WTC11 (cell line): Measurements from ENCODE around the gene CDK5RAP2. TPM values are rescaled to one million over a fixed set of nuclear protein-coding genes. Genes with fewer than 3 reads are reported as not detected.

Experiments
- ATAC-seq: fragments of 200-7000 bp; cut with Tn5 transposase; 2 replicates; pipeline ENCODE4 v1.10.0; 2021; ENCODE audit warnings: mild to moderate bottlenecking, moderate library complexity
- CTCF ChIA-PET: fragments of 300-600 bp; sonication (Branson Sonifier 250); formaldehyde crosslinking; loops from one replicate; lab custom pipeline; 2021; ENCODE audit warnings: antibody characterized with exemption; lab: Charles Lee
- POLR2A ChIA-PET: fragments of 350-600 bp; sonication (Branson Sonifier 250); formaldehyde crosslinking; loops from one replicate; lab custom pipeline; 2021; ENCODE audit warnings: antibody characterized with exemption; lab: Charles Lee
- DNase-seq: peaks from one replicate; pipeline ENCODE4 v3.0.0; 2021; ENCODE audit warnings: low spot score
- H3K27ac Mint-ChIP-seq: 2 replicates; pipeline ENCODE4 v1.8.0; 2021; ENCODE audit warnings: mixed read lengths
- H3K27me3 Mint-ChIP-seq: 2 replicates; pipeline ENCODE4 v1.8.0; 2021; ENCODE audit warnings: low read depth, mild to moderate bottlenecking, moderate library complexity, mixed read lengths
- H3K36me3 Mint-ChIP-seq: 2 replicates; pipeline ENCODE4 v1.8.0; 2021; ENCODE audit warnings: mixed read lengths
- H3K4me1 Mint-ChIP-seq: 2 replicates; pipeline ENCODE4 v1.8.0; 2022; ENCODE audit warnings: mixed read lengths
- H3K4me3 Mint-ChIP-seq: 2 replicates; pipeline ENCODE4 v1.8.0; 2021; ENCODE audit warnings: mild to moderate bottlenecking, moderate library complexity, mixed read lengths
- H3K9me3 Mint-ChIP-seq: 2 replicates; pipeline ENCODE4 v1.8.0; 2021; ENCODE audit warnings: mixed read lengths
- AR ChIP-seq: fragments of 250-450 bp; sonication (Bioruptor Pico); IDR thresholded peaks from 2 replicates; pipeline ENCODE4 v1.9.0; 2021; ENCODE audit warnings: mild to moderate bottlenecking
- ATF2 ChIP-seq: sonication (generic); formaldehyde crosslinking; IDR thresholded peaks from 2 replicates; pipeline ENCODE4 v1.8.1; 2022; ENCODE audit warnings: low read depth, missing genetic modification reagents, borderline replicate concordance
- E2F5 ChIP-seq: sonication (generic); formaldehyde crosslinking; IDR thresholded peaks from 2 replicates; pipeline ENCODE4 v1.8.1; 2022; ENCODE audit warnings: mild to moderate bottlenecking, moderate library complexity, missing genetic modification reagents
- FOXJ3 ChIP-seq: sonication (generic); formaldehyde crosslinking; IDR thresholded peaks from 2 replicates; pipeline ENCODE4 v1.9.0; 2021; ENCODE audit warnings: missing genetic modification reagents, mild to moderate bottlenecking, borderline replicate concordance
- FOXP1 ChIP-seq: sonication (generic); formaldehyde crosslinking; IDR thresholded peaks from 2 replicates; pipeline ENCODE4 v1.8.0; 2022; ENCODE audit warnings: missing genetic modification reagents, mild to moderate bottlenecking, moderate library complexity, borderline replicate concordance
- HMGA2 ChIP-seq: fragments of 250-450 bp; sonication (Bioruptor Pico); IDR thresholded peaks from 2 replicates; pipeline ENCODE4 v1.4.0; 2021; ENCODE audit warnings: mild to moderate bottlenecking, moderate library complexity
- HMGXB4 ChIP-seq: sonication (generic); formaldehyde crosslinking; IDR thresholded peaks from 2 replicates; pipeline ENCODE4 v1.8.1; 2023; ENCODE audit warnings: mild to moderate bottlenecking, moderate library complexity, missing genetic modification reagents
- JUN ChIP-seq: sonication (generic); formaldehyde crosslinking; IDR thresholded peaks from 2 replicates; pipeline ENCODE4 v1.8.0; 2023; ENCODE audit warnings: mild to moderate bottlenecking, missing genetic modification reagents
- MLX ChIP-seq: sonication (generic); formaldehyde crosslinking; IDR thresholded peaks from 2 replicates; pipeline ENCODE4 v1.8.1; 2023; ENCODE audit warnings: mild to moderate bottlenecking, missing genetic modification reagents, moderate library complexity
- NFATC4 ChIP-seq: fragments of 250-450 bp; sonication (Bioruptor Pico); IDR thresholded peaks from 2 replicates; pipeline ENCODE4 v1.9.0; 2021; ENCODE audit warnings: mild to moderate bottlenecking
- NR2C2 ChIP-seq: sonication (generic); formaldehyde crosslinking; IDR thresholded peaks from 2 replicates; pipeline ENCODE4 v1.8.0; 2022; ENCODE audit warnings: mild to moderate bottlenecking, missing genetic modification reagents
- SOX15 ChIP-seq: fragments of 250-450 bp; sonication (Bioruptor Pico); IDR thresholded peaks from 2 replicates; pipeline ENCODE4 v1.9.0; 2021; ENCODE audit warnings: mild to moderate bottlenecking
- TEAD1 ChIP-seq: sonication (generic); formaldehyde crosslinking; IDR thresholded peaks from 2 replicates; pipeline ENCODE4 v1.8.0; 2022; ENCODE audit warnings: mild to moderate bottlenecking, missing genetic modification reagents
- ZNF232 ChIP-seq: sonication (generic); formaldehyde crosslinking; IDR thresholded peaks from 2 replicates; pipeline ENCODE4 v1.8.0; 2022; ENCODE audit warnings: mild to moderate bottlenecking, missing genetic modification reagents
- ZNF396 ChIP-seq: fragments of 250-450 bp; sonication (Bioruptor Pico); IDR thresholded peaks from 2 replicates; pipeline ENCODE4 v1.8.0; 2021; ENCODE audit warnings: mild to moderate bottlenecking, moderate library complexity, borderline replicate concordance
- ZNF416 ChIP-seq: fragments of 250-450 bp; sonication (Bioruptor Pico); IDR thresholded peaks from 2 replicates; pipeline ENCODE4 v1.9.0; 2021; ENCODE audit warnings: mild to moderate bottlenecking, inconsistent platforms
- ZNF425 ChIP-seq: fragments of 250-450 bp; sonication (Bioruptor Pico); conservative IDR thresholded peaks from 2 replicates; pipeline ENCODE4 v1.9.0; 2021; ENCODE audit warnings: mild to moderate bottlenecking
- ZNF671 ChIP-seq: fragments of 250-450 bp; sonication (Bioruptor Pico); IDR thresholded peaks from 2 replicates; pipeline ENCODE4 v1.8.0; 2021; ENCODE audit warnings: mild to moderate bottlenecking
- ZSCAN18 ChIP-seq: fragments of 250-450 bp; sonication (Bioruptor Pico); IDR thresholded peaks from 2 replicates; pipeline ENCODE4 v2.1.2; 2022; ENCODE audit warnings: mild to moderate bottlenecking, moderate library complexity
- total RNA-seq: library from RNA; stranded (reverse); gene quantifications from 3 replicates; pipeline ENCODE4 v1.2.3, GENCODE V29; 2021
- TF ChIP-seq, protein P1 (sequence below): sonication (generic); formaldehyde crosslinking; IDR thresholded peaks from 2 replicates; pipeline ENCODE4 v1.8.1; 2022; ENCODE audit warnings: missing genetic modification reagents, borderline replicate concordance
- TF ChIP-seq, protein P2 (sequence below): sonication (generic); formaldehyde crosslinking; conservative IDR thresholded peaks from 2 replicates; pipeline ENCODE4 v1.8.1; 2022; ENCODE audit warnings: mild to moderate bottlenecking, missing genetic modification reagents

Gene CDK5RAP2
- total RNA-seq, 1 experiment from 2014 or later, result 48.3 TPM

DNA sequence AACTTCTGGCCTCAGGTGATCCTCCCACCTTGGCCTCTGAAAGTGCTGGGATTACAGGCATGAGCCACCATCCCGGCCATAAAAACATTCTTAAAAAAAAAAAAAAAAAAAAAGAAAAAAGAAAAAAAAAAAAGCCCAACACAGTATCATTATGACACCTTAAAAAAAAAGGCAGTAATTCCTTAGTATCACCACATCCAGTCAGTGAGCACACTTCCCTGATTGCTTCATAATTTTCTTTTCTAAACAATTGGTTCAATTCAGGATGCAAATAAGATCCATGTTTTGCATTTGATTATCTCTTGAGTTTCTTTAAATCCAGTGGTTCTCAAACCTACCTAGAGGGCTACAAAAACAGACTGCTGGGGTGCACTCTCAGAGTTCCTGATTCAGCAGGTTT lies 182.5 kb downstream of the CDK5RAP2 start (continued):
- no peak for TF ChIP-seq AR (CRISPR knock-in tag)
- no peak for TF ChIP-seq ZSCAN18 (CRISPR knock-in tag)
- TF ChIP-seq NR2C2 (CRISPR knock-in tag), result no peak
- TF ChIP-seq ZNF396 (CRISPR knock-in tag), result no peak
- TF ChIP-seq FOXP1 (CRISPR knock-in tag), result no peak
- no peak for TF ChIP-seq ZNF416 (CRISPR knock-in tag)
- TF ChIP-seq TEAD1 (CRISPR knock-in tag), result no peak

DNA sequence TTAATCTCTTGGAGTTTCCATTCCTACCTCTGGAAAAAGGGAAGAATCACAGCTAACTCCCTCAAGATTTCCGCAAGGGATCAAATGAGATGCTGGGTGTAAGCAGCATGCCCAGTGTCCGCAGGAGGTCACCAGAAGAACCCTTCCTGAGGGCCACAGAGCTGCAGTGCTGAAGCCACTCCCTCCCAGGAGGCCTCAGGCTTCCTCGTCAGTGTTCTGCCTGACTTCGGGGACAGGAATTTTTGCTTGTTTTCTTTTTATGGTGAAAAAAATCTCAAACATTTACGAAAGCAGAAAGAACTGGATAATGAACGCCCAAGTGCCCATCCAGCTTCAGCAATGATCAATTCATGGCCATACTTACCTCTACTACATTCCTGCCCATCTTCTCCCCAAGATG lies 183.0 kb downstream of the CDK5RAP2 start:
- ATAC-seq, result no peak
- no peaks in the 10 kb centered on the region for H3K27me3 Mint-ChIP-seq
- TF ChIP-seq E2F5 (CRISPR knock-in tag) (no peak), ATF2 (CRISPR knock-in tag) (no peak), FOXJ3 (no peak)
- peaks cover 72% of the 10 kb centered on the region for H3K36me3 Mint-ChIP-seq
- no peak overlapping the region for H3K27ac Mint-ChIP-seq
- H3K4me1 Mint-ChIP-seq, result no peaks in the 10 kb centered on the region
- no peak for DNase-seq
- H3K9me3 Mint-ChIP-seq, result no peaks in the 10 kb centered on the region
- ChIA-PET POLR2A (no interaction called here), CTCF (no interaction called here)
- no peak overlapping the region for H3K4me3 Mint-ChIP-seq

DNA sequence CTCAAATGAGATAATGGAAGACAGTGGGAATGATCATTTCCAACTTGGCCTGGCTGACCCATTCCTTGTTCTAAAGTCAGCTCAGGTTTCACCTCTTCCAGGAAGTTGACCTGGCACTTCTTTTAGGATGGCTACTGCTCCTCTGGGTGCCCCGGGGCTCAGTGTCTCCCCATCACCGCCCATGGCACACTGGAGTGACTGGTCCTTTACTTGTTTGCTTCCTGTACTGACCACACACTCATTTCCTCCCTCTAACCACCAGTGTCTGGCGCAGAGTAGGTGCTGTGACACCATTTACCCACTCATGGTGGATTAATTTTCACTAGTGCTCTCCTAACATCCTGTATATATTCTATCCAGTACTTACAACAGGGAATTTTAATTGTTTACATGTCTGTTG lies 183.5 kb downstream of the CDK5RAP2 start:
- no peaks in the 10 kb centered on the region for H3K9me3 Mint-ChIP-seq
- H3K36me3 Mint-ChIP-seq, result peaks cover 74% of the 10 kb centered on the region
- ATAC-seq (no peak), DNase-seq (no peak)
- H3K27ac Mint-ChIP-seq, result 0 out of 2 replicates have a peak overlapping the region, but pooled peaks have one; percentile 43
- no peak overlapping the region for H3K4me3 Mint-ChIP-seq
- H3K4me1 Mint-ChIP-seq, result no peaks in the 10 kb centered on the region
- ChIA-PET POLR2A (no interaction called here), CTCF (no interaction called here)
- H3K27me3 Mint-ChIP-seq, result no peaks in the 10 kb centered on the region
- TF ChIP-seq HMGXB4 (no peak), ZNF232 (CRISPR knock-in tag) (no peak), SOX15 (CRISPR knock-in tag) (no peak), MLX (CRISPR knock-in tag) (no peak), HMGA2 (CRISPR knock-in tag) (no peak), NFATC4 (CRISPR knock-in tag) (no peak), ZNF425 (CRISPR knock-in tag) (no peak), JUN (no peak), ZNF396 (CRISPR knock-in tag) (no peak), ZNF671 (CRISPR knock-in tag) (no peak)
- TF ChIP-seq, protein P1, sequence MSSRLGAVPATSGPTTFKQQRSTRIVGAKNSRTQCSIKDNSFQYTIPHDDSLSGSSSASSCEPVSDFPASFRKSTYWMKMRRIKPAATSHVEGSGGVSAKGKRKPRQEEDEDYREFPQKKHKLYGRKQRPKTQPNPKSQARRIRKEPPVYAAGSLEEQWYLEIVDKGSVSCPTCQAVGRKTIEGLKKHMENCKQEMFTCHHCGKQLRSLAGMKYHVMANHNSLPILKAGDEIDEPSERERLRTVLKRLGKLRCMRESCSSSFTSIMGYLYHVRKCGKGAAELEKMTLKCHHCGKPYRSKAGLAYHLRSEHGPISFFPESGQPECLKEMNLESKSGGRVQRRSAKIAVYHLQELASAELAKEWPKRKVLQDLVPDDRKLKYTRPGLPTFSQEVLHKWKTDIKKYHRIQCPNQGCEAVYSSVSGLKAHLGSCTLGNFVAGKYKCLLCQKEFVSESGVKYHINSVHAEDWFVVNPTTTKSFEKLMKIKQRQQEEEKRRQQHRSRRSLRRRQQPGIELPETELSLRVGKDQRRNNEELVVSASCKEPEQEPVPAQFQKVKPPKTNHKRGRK, result no peak
- TF ChIP-seq, protein P2, sequence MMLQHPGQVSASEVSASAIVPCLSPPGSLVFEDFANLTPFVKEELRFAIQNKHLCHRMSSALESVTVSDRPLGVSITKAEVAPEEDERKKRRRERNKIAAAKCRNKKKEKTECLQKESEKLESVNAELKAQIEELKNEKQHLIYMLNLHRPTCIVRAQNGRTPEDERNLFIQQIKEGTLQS (CRISPR knock-in tag), result no peak
